Measurements from ENCODE around the gene RPS16. TPM values are rescaled to one million over a fixed set of nuclear protein-coding genes. Genes with fewer than 3 reads are reported as not detected.

The RPS16 gene
- total and polyA plus RNA-seq, 9 of the 15 experiments (the other 6 are each of a cell fraction or from before 2014, with no cell fraction given): 82.6 to 3,671 (median 2,204) TPM

DNA sequence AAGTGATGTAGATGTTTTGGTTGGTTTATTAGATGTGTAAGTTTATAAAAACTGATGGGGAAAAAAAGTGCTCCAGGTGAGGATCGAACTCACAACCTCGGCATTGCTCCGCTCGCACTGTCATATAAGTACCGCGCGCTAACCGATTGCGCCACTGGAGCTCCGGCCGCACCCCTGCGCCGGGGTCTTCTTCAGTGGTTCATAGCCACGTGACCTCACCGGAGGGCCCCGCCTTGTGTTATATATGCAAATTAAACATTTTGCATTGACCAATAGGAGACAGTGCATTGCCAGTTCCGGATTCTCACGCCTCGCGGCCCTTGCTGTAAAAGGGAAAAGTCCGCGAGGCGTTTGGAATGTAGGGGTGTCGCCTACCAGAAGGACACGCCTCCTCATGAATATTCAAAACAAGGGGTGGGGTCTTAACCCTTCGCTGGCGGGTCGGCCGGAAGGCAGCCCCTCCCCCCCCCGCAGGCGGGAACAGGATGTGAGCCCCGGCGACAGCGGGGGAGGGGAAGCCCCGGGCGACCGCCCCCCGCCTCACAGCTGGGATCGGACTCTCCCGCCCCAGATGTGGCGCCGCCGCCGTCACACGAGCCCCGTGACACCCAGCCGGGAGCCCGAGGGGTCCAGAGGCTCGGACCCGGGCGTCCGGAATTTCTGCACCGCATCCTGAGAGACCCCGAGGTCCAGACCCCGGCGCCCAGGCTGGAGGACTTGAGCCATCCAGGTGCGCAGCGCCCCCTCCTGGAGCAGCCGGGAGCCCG, 23.5 kb downstream of the RPS16 start, which contains the start of gene PLEKHG2 (continued):
- TF ChIP-seq, protein P1, sequence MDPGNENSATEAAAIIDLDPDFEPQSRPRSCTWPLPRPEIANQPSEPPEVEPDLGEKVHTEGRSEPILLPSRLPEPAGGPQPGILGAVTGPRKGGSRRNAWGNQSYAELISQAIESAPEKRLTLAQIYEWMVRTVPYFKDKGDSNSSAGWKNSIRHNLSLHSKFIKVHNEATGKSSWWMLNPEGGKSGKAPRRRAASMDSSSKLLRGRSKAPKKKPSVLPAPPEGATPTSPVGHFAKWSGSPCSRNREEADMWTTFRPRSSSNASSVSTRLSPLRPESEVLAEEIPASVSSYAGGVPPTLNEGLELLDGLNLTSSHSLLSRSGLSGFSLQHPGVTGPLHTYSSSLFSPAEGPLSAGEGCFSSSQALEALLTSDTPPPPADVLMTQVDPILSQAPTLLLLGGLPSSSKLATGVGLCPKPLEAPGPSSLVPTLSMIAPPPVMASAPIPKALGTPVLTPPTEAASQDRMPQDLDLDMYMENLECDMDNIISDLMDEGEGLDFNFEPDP (CRISPR knock-in tag; IDR thresholded peaks at IDR 0.05): 0 out of 2 replicates have a peak, but pooled peaks have one; percentile 56
- TF ChIP-seq, protein P2, sequence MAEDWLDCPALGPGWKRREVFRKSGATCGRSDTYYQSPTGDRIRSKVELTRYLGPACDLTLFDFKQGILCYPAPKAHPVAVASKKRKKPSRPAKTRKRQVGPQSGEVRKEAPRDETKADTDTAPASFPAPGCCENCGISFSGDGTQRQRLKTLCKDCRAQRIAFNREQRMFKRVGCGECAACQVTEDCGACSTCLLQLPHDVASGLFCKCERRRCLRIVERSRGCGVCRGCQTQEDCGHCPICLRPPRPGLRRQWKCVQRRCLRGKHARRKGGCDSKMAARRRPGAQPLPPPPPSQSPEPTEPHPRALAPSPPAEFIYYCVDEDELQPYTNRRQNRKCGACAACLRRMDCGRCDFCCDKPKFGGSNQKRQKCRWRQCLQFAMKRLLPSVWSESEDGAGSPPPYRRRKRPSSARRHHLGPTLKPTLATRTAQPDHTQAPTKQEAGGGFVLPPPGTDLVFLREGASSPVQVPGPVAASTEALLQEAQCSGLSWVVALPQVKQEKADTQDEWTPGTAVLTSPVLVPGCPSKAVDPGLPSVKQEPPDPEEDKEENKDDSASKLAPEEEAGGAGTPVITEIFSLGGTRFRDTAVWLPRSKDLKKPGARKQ (CRISPR knock-in tag; IDR thresholded peaks at IDR 0.05): no peak
- TF ChIP-seq ZKSCAN3 (CRISPR knock-in tag; IDR thresholded peaks at IDR 0.05): no peak
- peak; percentile 78 for TF ChIP-seq ZNF764 (CRISPR knock-in tag; IDR thresholded peaks at IDR 0.05; ENCODE audit: low read depth)
- no peak for TF ChIP-seq RBM22 (IDR thresholded peaks at IDR 0.05; ENCODE audit: low read depth, low read length, poor library complexity, severe bottlenecking)
- TF ChIP-seq ILF3 (IDR thresholded peaks at IDR 0.05; ENCODE audit: borderline replicate concordance): peak; percentile 77; the same call in 1 of the 2 replicates
- TF ChIP-seq, protein P3, sequence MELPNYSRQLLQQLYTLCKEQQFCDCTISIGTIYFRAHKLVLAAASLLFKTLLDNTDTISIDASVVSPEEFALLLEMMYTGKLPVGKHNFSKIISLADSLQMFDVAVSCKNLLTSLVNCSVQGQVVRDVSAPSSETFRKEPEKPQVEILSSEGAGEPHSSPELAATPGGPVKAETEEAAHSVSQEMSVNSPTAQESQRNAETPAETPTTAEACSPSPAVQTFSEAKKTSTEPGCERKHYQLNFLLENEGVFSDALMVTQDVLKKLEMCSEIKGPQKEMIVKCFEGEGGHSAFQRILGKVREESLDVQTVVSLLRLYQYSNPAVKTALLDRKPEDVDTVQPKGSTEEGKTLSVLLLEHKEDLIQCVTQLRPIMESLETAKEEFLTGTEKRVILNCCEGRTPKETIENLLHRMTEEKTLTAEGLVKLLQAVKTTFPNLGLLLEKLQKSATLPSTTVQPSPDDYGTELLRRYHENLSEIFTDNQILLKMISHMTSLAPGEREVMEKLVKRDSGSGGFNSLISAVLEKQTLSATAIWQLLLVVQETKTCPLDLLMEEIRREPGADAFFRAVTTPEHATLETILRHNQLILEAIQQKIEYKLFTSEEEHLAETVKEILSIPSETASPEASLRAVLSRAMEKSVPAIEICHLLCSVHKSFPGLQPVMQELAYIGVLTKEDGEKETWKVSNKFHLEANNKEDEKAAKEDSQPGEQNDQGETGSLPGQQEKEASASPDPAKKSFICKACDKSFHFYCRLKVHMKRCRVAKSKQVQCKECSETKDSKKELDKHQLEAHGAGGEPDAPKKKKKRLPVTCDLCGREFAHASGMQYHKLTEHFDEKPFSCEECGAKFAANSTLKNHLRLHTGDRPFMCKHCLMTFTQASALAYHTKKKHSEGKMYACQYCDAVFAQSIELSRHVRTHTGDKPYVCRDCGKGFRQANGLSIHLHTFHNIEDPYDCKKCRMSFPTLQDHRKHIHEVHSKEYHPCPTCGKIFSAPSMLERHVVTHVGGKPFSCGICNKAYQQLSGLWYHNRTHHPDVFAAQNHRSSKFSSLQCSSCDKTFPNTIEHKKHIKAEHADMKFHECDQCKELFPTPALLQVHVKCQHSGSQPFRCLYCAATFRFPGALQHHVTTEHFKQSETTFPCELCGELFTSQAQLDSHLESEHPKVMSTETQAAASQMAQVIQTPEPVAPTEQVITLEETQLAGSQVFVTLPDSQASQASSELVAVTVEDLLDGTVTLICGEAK (IDR thresholded peaks at IDR 0.05): peak; percentile 92
- TF ChIP-seq, protein P3 (CRISPR knock-in tag; IDR thresholded peaks at IDR 0.05): no peak
- TF ChIP-seq, protein P4, sequence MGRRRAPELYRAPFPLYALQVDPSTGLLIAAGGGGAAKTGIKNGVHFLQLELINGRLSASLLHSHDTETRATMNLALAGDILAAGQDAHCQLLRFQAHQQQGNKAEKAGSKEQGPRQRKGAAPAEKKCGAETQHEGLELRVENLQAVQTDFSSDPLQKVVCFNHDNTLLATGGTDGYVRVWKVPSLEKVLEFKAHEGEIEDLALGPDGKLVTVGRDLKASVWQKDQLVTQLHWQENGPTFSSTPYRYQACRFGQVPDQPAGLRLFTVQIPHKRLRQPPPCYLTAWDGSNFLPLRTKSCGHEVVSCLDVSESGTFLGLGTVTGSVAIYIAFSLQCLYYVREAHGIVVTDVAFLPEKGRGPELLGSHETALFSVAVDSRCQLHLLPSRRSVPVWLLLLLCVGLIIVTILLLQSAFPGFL (CRISPR knock-in tag; IDR thresholded peaks at IDR 0.05): no peak
- TF ChIP-seq, protein P5, sequence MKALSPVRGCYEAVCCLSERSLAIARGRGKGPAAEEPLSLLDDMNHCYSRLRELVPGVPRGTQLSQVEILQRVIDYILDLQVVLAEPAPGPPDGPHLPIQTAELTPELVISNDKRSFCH (CRISPR knock-in tag; IDR thresholded peaks at IDR 0.05): no peak
- TF ChIP-seq, protein P5 (tag; IDR thresholded peaks at IDR 0.05): peak; percentile 77
- TF ChIP-seq KDM5B (IDR thresholded peaks at IDR 0.05; ENCODE audit: insufficient replicate concordance, low read depth, low read length): peak; percentile 96
- TF ChIP-seq DPF2 (IDR thresholded peaks at IDR 0.05): peak; percentile 49

Measured in K562 (cell line).